Fibroblast of villous mesenchyme (primary cell): ENCODE data around the gene ALPK3. TPM values are rescaled to one million over a fixed set of nuclear protein-coding genes. Genes with fewer than 3 reads are reported as not detected.

Experiments used
- DNase-seq: peaks from one replicate; pipeline ENCODE4 v3.0.0-alpha.2; 2010; ENCODE audit warnings: low read depth
- H3K4me3 ChIP-seq: 2 replicates; pipeline ENCODE4 v1.5.1; 2011; ENCODE audit warnings: low read depth, mild to moderate bottlenecking, low read length
- CTCF ChIP-seq: IDR thresholded peaks from 2 replicates; pipeline ENCODE4 v1.5.1; 2012; ENCODE audit warnings: low read depth, mild to moderate bottlenecking, low read length; ENCODE audit not compliant: insufficient read depth
- total RNA-seq: library from RNA; depleted of rRNA; stranded (reverse); fragments of >200 nt; gene quantifications from 2 replicates; pipeline ENCODE4 v1.2.3, GENCODE V29; 2012

Gene ALPK3
- total RNA-seq, 1 donor, result 0.86 TPM

- TF ChIP-seq CTCF, result no peak
- H3K4me3 ChIP-seq, result no peak overlapping the region
- no peak for DNase-seq
Measured at GRCh38 chr15:84828086-84828908, 11.1 kb downstream of the ALPK3 start.

GRCh38 chr15:84829428-84829827 lies 12.3 kb downstream of the ALPK3 start:
- no peak overlapping the region for H3K4me3 ChIP-seq
- no peak for DNase-seq
- TF ChIP-seq CTCF, result no peak

GRCh38 chr15:84830036-84830435 lies 12.9 kb downstream of the ALPK3 start:
- no peak for TF ChIP-seq CTCF
- DNase-seq, result no peak
- H3K4me3 ChIP-seq, result no peak overlapping the region

- no peak overlapping the region for H3K4me3 ChIP-seq
- no peak for TF ChIP-seq CTCF
- no peak for DNase-seq
Measured at GRCh38 chr15:84831028-84831427, 13.9 kb downstream of the ALPK3 start.

GRCh38 chr15:84831613-84832012 lies 14.5 kb downstream of the ALPK3 start:
- H3K4me3 ChIP-seq, result no peak overlapping the region
- TF ChIP-seq CTCF, result no peak

GRCh38 chr15:84832448-84833040 lies 15.4 kb downstream of the ALPK3 start:
- DNase-seq, result no peak
- TF ChIP-seq CTCF, result no peak

More at GRCh38 chr15:84831613-84832012, 14.5 kb downstream of the ALPK3 start:
- DNase-seq, result no peak

More at GRCh38 chr15:84832448-84833040, 15.4 kb downstream of the ALPK3 start:
- H3K4me3 ChIP-seq, result no peak overlapping the region
